NCI-H345 (cell line): ENCODE data around the gene SEMA6C.
"Not testable (repeated sequence)": the region's sequence is repeated elsewhere in the genome, so short reads cannot be mapped to it uniquely, and the experiment has no call there.

Experiments used
- DNase-seq: peaks from one replicate; lab custom pipeline; 2025; lab: John Stamatoyannopoulos, UW

SEMA6C gene

DNA sequence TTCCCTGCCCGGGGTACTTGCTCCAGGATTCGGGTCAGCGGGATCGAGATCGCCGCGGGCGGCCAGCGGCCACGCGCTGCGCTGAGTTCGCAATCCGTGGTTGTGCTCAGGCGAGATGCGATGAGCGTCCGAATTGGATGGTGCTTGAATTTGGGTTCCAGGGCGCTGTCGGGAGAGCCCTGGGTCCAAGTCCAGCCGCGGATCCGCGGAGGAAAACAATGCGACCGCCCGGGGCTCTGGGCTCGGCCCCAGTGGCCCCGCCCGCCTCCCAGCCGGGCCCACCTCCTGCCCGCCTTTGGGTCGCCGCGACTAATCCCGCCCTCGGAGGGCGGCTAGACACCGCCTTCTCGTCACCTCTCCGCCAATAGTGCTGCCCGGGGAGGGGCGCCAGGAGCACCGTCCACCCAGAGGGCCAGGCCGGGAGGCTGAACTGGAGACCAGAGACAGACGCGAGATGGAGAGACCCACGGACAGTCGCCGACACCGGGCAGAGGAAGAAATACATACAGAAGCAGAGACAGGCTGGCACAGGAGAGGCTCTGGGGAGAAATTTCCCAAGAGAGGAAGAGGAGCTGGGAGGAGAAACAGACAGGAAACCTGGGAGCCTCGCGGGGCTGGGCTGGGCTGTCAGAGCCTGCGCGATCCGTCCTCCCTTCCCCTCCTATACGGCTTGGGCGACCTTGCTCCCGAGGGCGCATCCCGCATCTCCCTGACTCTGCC, at the start of gene SEMA6C:
Gene SEMA6C (minus strand): TSS at position 220 of the 720 bp plus-strand sequence. CDS start 4,010 bp downstream, outside the sequence.
- peak; percentile 98 for DNase-seq

- not testable (repeated sequence) for DNase-seq
Observed at GRCh38 chr1:151194894-151195594, 48.6 kb upstream of the SEMA6C start.

DNA sequence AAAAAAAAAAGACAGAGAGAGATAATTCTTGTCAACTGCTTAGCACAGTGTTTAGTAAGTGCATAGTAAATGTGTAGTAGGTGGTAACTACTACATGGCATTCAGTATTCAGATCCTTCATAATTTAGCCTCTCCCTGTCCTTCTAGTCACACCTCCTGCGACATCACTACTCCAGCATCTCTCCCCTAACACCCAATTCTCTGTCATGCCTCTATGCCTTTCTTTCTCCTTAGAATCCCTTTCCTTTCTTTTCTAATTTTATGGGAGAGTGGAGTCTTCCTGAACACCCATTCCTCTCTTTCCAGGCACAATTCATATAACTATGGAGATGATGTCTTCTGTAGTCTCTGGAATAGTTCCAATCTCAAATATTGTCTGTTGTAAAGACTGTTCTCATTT, 47.4 kb upstream of the SEMA6C start:
- DNase-seq, result no peak

- DNase-seq, result no peak
Observed at GRCh38 chr1:151193304-151193703, 46.9 kb upstream of the SEMA6C start.

DNA sequence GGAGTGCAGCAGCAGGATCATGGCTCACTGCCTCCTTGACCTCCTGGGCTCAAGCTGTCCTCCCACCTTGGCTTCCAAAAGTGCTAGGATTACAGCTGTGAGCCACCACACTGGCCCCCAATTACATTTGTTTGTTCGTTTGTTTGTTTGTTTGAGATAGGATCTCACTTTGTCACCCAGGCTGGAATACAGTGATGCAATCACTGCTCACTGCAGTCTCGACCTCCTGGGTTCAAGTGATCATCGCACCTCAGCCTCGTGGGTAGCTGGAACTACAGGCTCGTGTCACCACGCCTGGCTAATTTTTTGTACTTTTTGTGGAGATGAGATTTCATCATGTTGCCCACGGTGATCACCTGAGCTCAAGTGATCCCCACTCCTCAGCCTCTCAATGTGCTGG, 45.6 kb upstream of the SEMA6C start:
- no peak for DNase-seq

DNA sequence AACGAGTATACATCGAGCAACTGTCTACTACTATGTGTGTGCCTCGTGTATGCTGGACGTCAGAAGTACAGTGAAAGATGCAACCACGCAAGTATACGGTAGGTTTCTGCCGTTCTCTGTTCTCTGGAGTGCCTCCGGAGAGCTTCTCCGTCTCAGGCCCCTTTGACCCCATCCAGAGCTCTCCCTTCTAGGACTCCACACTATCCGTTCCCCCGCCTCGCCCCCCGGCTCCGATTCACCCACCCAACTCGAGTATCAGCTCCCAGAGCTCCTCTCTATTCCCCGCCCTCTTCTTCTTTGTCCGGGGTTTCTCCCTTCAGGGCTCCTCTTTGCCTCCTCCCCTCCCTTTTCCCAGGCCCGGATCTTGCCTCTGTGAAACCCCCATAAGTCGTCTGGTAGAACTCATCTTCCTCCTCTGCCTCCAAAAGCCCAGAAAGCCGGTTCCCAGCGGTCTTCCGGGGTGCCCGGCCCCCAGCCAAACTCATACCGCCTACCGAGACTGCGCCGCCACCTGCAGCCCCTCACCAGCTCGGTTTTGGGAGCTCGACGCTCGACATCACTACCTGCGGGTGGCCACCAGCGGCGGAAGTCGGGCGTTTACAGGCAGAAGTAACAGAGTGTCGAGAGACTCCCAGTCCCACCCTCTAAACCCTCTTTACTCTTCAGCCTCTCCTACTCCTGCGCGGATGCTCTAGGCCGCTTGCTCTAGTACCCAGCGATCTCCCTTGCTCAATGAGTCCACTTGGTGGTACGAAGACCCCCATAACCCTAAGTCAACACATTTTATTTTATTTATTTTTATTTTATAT, 43.4 kb upstream of the SEMA6C start, which contains the start of gene VPS72:
Gene VPS72 (minus strand): TSS at position 561 of the 809 bp plus-strand sequence. CDS start 76 bp downstream, at position 485.
- DNase-seq, result peak; percentile 99

DNA sequence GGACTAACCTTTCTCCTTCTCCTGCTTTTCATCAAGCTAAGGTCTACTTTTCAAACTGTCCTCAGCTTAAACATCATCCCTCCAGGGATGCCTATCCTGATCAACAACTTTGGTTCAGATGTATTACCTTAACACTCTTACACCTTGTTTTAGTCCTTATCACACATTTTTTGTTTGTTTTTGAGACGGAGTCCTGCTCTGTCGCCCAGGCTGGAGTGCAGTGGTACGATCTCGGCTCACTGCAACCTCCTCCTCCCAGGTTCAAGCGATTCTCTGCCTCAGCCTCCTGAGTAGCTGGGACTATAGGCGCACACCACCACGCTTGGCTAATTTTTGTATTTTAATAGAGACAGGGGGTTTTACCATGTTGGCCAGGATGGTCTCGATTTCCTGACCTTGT, 42.2 kb upstream of the SEMA6C start:
- DNase-seq, result not testable (repeated sequence)

- DNase-seq, result no peak
Observed at GRCh38 chr1:151187205-151187604, 40.8 kb upstream of the SEMA6C start.

DNA sequence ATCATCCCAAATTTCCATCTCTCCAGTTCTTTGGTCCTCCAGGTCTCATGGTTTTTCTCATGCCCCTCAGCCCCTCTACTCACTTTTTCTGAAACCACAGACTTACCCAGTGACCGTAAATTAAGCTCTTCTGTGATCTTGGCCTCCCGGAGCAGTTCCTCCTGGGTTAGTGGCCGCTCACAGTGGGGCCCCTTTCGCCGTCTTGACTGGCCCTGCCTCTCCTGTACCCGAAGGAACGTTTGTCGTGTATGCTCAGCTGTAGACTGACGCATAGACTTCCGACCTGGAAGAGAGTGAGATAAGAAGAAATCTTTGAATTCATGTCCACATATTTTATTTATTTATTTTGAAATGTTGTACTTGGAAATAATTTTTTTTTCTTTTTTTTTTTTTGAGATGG, 37.8 kb upstream of the SEMA6C start:
- no peak for DNase-seq

- no peak for DNase-seq
Observed at GRCh38 chr1:151176514-151177045, 30.1 kb upstream of the SEMA6C start.

DNA sequence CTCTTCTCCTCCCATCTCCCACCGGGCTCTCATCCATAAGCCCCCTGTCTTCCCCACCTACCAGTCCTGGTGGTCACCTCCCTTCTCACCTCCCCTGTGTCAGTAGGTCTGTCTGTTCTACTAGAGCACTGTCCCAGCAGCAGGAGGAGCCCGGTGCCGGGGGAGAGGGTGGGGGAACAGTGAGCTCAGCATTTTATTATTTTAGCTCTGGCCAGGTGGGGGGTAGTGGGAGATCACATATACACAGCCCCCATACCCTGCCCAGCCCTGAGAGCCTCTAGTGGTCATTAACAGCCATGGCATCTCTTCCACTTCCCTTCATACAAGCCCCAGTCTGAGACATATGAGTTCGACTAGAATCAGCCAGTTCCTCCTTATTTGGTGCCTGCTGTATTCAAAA, 29.4 kb upstream of the SEMA6C start, which contains the start of gene TMOD4:
Gene TMOD4 (minus strand): TSS at position 119 of the 400 bp plus-strand sequence. CDS start 1,106 bp downstream, outside the sequence.
- DNase-seq, result no peak

DNA sequence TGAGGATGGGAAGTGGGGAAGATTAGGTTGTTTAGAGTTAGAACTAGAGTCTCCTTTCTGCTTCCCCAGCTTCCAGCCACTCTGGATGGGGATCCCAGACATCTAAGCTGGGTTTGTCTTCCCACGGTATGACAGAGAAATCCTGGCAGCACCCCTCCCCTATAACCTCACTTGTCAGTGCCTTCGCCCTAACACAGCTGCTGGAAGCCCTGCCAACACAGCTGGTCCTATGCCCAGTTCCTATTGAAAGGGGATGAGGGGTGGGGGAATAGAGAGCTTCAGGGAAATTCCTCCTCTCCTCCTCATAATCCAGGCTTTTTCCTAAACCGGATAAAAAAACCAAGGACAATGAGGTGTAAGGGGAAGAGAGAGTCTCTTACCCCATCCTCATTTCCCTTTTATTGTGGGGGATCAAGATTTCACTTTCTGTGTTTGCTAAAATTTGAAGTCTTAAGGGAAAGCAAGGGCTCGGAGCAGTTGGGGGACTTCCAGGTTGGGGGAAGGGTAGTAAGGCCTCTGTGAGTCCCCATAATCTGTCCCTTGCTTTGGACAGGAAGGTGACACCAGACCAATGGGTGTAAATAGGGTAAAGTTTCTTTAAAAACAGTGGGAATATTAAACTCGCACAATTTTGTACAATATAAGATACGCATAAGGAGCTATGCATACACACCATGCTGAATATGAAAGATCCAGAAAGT, 28.8 kb upstream of the SEMA6C start:
- no peak for DNase-seq

GRCh38 chr1:151171190-151171589, 24.8 kb upstream of the SEMA6C start:
- no peak for DNase-seq

- DNase-seq, result no peak
Observed at GRCh38 chr1:151167116-151167515, 20.7 kb upstream of the SEMA6C start.

DNA sequence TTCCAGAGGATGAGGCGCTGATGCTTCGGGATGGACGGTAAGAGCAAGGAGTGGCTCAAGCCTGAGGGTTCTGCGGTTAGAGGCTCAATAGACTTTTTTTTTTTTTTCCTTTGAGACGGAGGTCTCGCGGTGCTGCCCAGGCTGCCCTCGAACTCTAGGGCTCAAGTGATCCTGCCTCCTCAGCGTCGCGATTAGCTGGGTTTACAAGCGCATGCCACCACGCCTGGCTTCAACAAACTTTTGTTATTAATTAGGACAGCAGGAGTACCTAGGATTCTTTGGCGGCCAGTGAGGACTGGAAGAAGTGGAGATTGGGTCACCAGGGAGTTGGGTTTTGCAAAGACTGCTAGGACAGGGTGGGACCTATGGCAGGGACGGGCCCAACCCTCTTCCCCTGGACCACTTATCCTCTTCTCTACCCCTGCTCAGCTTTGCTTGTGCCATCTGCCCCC, 20.1 kb upstream of the SEMA6C start:
- no peak for DNase-seq

DNA sequence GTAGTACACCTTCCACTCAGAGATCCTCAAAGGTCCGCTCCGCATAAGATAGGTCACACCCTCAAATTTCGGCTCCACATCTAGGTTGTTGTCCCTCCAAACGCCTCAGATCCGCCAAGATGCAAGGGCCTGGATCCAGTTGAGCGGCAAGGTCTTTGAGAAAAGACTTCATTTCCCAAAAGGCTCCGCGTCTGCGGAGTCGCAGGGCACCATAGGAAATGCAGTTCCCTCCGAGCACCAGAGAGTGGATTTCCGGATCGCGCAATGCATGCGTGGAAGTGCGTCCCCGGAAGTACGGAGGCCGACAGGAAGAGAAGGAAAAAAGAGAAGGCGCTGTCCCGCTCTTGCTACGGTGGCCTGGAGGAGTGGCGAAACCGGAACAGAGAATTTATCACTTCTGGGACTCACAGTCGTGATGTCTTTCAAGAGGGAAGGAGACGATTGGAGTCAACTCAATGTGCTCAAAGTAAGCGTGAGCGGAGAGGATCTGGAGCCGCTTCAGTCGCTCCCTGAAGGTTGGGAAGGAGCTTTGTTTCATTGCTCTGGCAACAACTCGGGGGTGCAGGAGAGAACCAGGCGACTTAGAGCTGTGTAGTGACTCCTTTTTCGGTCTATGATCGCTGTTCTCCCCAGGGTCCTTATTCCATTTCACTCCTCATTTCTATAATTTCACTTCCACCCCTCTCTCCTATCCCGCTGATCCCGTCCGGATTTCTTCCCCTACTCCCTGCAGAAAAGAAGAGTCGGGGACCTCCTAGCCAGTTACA, 19.5 kb upstream of the SEMA6C start, which contains the start of the genes LYSMD1 and SCNM1:
Gene LYSMD1 (minus strand): TSS at position 165 of the 767 bp plus-strand sequence. CDS start 644 bp downstream, outside the sequence.
Gene SCNM1 (plus strand): TSS at position 407 of the 767 bp plus-strand sequence. CDS start 9 bp downstream, at position 416.
- DNase-seq, result peak; percentile 100

GRCh38 chr1:151165281-151165737, 18.9 kb upstream of the SEMA6C start:
- DNase-seq, result peak; percentile 69

DNA sequence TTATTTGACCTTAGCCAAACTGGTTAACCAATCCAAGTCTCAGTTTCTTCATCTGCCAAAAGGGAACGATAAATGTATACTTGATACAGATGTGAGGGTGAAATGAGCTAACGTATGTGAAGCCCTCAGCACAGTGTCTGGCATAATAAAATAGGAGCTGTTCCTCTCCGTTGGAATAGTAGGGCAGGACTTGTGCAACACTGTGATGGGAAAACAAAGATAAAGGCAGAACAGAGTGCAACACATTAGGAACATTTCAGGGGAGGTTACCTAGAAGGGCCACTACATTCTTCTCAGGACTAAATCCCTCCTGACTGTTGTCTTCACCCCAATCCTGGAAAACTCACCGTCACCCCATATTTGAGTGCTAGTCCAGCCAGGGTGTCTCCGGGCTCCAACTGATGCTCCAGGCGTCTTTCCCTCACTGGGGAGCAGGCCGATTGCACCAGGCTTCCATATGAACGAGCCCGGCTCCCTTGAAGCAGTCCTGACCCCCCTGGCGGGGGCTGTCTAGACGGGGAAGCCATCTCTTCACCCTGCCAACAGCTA, 18.4 kb upstream of the SEMA6C start:
- no peak for DNase-seq

DNA sequence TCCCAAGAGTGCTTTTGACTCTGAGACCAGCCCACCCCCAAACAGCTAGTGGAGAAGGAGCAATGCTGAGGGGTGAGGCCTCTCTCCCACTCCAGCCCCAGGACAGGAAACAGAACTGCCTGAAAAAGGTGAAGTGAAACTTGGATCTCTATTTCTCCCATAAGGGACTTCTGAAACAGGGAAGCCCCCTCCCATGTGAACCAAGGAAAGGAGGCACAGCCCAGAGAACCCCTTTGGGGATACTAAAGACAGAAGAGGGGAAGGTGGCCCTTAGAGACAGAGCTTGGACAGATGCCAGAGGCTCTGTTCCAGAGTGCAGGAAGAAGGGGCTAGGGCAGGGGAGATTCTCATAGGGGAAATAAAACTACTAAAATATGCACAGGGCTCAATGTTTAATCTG, 12.9 kb upstream of the SEMA6C start:
- DNase-seq, result no peak

GRCh38 chr1:151158751-151159251, 12.4 kb upstream of the SEMA6C start:
- no peak for DNase-seq
